Activated CD8-positive, alpha-beta memory T cell treated with anti-CD3 and anti-CD28 coated beads, Interleukin-2, amount 10 ng/mL, durations not matched to agents 7 days and 5 days (primary cell): ENCODE results near the gene MGAT5. TPM values are rescaled to one million over a fixed set of nuclear protein-coding genes. Genes with fewer than 3 reads are reported as not detected.
A peak's percentile ranks its signal among the peaks of the same experiment; 100 is the strongest.

Experiments used
- ATAC-seq: fragments of 150-1000 bp; cut with Tn5 transposase; one replicate; pipeline ENCODE4 v1.10.0; 2021; ENCODE audit warnings: moderate library complexity
- CTCF ChIA-PET: fragments of 350-600 bp; sonication (Branson Sonifier 250); formaldehyde crosslinking; loops from one replicate; lab custom pipeline; 2021; ENCODE audit warnings: antibody characterized with exemption; lab: Charles Lee
- DNase-seq: peaks from one replicate; pipeline ENCODE4 v3.0.0-alpha.2; 2020
- H3K27ac Mint-ChIP-seq: one replicate; pipeline ENCODE4 v1.8.0; 2021; ENCODE audit warnings: mild to moderate bottlenecking, mixed read lengths
- H3K27me3 Mint-ChIP-seq: one replicate; pipeline ENCODE4 v1.8.0; 2021; ENCODE audit warnings: mixed read lengths
- H3K36me3 Mint-ChIP-seq: one replicate; pipeline ENCODE4 v1.8.0; 2021; ENCODE audit warnings: mild to moderate bottlenecking, mixed read lengths
- H3K4me1 Mint-ChIP-seq: one replicate; pipeline ENCODE4 v1.8.0; 2021; ENCODE audit warnings: mixed read lengths
- H3K4me3 Mint-ChIP-seq: one replicate; pipeline ENCODE4 v1.8.0; 2021; ENCODE audit warnings: mild to moderate bottlenecking, moderate library complexity, mixed read lengths
- H3K9me3 Mint-ChIP-seq: one replicate; pipeline ENCODE4 v1.8.0; 2022; ENCODE audit warnings: low read depth, mixed read lengths
- total RNA-seq, 2 experiments: library from RNA; stranded (reverse); gene quantifications; one replicate each; pipeline ENCODE4 v1.2.3, GENCODE V29; 2021

The MGAT5 gene
- total RNA-seq, 2 experiments from 2014 or later, result 40.3 to 43.6 TPM

DNA sequence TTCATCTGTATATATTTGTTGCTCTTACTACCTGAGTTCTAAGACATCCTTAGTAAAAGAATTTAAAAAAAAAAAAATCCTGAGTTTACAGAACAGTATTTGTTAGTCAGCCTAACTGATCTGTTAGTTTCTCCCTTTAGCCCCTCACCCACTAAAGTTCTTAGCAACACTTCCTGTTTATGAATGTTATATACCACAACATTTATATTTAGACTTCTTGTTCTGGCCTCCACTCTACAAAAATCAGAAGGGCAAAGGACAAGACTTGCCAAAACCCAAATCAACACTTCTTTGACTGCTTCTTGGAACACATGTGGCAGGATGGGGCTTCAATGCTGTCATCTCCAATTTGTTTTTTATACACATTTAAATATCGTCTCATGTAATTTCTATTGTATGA is 71.1 kb downstream of the MGAT5 start:
- CTCF ChIA-PET, result interaction anchor here (1.0 kb wide), 1 partner anchor 41 kb away, joined by 3 read pairs; no protein-coding TSS in a partner anchor
- Mint-ChIP-seq H3K36me3 (peaks cover 27% of the 10 kb centered on the region), H3K27me3 (no peaks in the 10 kb centered on the region), H3K9me3 (peaks cover 3% of the 10 kb centered on the region), H3K4me3 (no peak overlapping the region), H3K4me1 (peaks cover 61% of the 10 kb centered on the region), H3K27ac (peak overlapping the region; percentile 50)
- DNase-seq (no peak), ATAC-seq (peak; percentile 73)

DNA sequence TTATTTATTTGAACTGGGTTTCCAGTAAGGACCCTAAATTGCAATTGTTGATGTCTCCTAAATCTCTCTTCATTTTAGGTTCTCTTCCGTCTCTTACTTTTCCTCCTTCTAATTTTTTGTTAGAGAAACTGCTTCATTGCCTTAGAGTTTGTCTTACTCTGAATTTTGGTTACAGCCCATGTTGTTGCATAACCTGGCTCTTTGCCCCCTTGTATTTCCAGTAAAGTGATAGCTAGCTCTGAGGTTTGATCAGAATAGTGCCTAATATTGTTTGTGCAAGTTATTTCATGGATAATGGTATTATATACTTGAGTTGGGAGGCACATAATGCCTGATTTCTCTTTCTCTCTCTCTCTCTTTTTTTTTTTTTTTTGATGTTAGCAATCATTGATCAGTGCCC is 71.8 kb downstream of the MGAT5 start:
- no peak for ATAC-seq
- Mint-ChIP-seq H3K27ac (peak overlapping the region; percentile 31), H3K4me3 (no peak overlapping the region), H3K9me3 (peaks cover 3% of the 10 kb centered on the region), H3K27me3 (no peaks in the 10 kb centered on the region), H3K4me1 (peaks cover 54% of the 10 kb centered on the region), H3K36me3 (peaks cover 26% of the 10 kb centered on the region)
- CTCF ChIA-PET, result no interaction called here
- no peak for DNase-seq

DNA sequence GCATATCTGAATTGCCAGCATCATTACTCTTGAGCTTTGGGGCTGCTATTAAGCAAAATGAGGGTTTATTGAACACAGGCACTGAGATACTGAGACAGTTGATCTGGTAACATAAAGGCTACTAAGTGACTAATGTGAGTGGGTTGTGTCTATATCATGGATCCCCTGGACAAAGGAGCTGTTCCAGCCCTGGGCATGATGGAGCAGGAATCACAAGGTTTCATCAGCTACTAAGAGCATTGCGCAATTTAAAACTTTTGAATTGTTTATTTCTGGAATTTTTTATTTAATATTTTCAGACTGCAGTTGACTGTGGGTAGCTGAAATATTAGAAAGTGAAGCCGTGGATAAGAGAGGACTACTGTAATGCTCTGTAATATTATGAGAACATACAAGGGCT is 73.5 kb downstream of the MGAT5 start:
- CTCF ChIA-PET, result interaction anchor here (1.1 kb wide), 1 partner anchor 20 kb away, joined by 3 read pairs; no protein-coding TSS in a partner anchor
- ATAC-seq (no peak), DNase-seq (no peak)
- Mint-ChIP-seq H3K27ac (no peak overlapping the region), H3K4me1 (peaks cover 37% of the 10 kb centered on the region), H3K36me3 (peaks cover 32% of the 10 kb centered on the region), H3K4me3 (no peak overlapping the region), H3K27me3 (no peaks in the 10 kb centered on the region), H3K9me3 (peaks cover 3% of the 10 kb centered on the region)

DNA sequence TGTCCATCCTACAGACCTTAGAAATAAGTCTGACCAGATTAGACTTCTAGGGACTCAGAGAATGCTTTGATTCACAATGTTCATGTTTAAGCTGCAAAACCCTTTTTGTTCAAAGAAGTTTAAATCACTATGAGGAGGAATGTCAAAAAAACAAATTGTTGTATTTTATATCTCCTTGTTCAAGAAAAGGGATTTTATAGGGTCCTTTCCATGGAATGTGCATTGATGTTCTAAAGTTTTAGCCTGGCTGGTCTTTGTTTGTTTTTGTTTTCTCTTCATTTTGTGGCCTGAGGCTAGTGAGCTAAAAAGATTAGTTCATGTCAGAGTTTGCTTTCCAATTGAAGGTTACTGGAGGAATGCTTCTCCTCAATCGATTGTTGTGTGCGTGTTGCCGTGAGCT is 77.2 kb downstream of the MGAT5 start:
- no peak overlapping the region for H3K27ac Mint-ChIP-seq
- CTCF ChIA-PET, result interaction anchor here (1.6 kb wide), 1 partner anchor 86 kb away, joined by 5 read pairs; no protein-coding TSS in a partner anchor
- DNase-seq, result no peak
- ATAC-seq, result no peak
- peaks cover 29% of the 10 kb centered on the region for H3K36me3 Mint-ChIP-seq
- H3K4me1 Mint-ChIP-seq, result peaks cover 2% of the 10 kb centered on the region
- no peaks in the 10 kb centered on the region for H3K27me3 Mint-ChIP-seq
- no peak overlapping the region for H3K4me3 Mint-ChIP-seq
- H3K9me3 Mint-ChIP-seq, result peaks cover 3% of the 10 kb centered on the region

DNA sequence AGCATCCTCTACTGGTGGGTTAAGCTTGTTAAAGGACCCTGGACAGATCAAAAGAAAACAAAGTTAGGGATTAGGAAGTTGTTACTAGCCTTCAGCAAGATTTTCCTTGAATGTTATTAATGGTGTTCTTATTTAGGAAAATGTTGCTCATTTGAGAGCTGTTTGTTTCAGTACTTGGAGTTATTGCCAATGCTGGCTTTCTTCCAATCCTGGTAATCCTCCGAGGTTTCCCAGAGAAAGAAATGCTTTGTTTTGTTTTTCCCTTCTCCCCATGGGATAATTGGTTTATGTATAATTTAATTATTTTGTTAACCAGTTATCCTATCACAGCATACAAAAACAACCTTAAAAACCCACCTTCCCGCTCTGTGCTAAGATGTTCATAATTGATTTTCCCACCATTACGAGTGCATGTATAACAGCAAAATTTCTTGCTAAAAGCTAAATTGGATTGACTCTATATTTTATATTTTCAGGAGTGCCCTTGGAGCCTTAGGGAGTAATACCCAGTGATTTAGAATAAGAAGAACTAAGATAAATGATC is 79.8 kb downstream of the MGAT5 start:
- Mint-ChIP-seq H3K27me3 (no peaks in the 10 kb centered on the region), H3K36me3 (peaks cover 22% of the 10 kb centered on the region), H3K27ac (no peak overlapping the region), H3K4me1 (peaks cover 2% of the 10 kb centered on the region), H3K9me3 (no peaks in the 10 kb centered on the region), H3K4me3 (no peak overlapping the region)
- DNase-seq, result no peak
- CTCF ChIA-PET, result no interaction called here
- no peak for ATAC-seq

DNA sequence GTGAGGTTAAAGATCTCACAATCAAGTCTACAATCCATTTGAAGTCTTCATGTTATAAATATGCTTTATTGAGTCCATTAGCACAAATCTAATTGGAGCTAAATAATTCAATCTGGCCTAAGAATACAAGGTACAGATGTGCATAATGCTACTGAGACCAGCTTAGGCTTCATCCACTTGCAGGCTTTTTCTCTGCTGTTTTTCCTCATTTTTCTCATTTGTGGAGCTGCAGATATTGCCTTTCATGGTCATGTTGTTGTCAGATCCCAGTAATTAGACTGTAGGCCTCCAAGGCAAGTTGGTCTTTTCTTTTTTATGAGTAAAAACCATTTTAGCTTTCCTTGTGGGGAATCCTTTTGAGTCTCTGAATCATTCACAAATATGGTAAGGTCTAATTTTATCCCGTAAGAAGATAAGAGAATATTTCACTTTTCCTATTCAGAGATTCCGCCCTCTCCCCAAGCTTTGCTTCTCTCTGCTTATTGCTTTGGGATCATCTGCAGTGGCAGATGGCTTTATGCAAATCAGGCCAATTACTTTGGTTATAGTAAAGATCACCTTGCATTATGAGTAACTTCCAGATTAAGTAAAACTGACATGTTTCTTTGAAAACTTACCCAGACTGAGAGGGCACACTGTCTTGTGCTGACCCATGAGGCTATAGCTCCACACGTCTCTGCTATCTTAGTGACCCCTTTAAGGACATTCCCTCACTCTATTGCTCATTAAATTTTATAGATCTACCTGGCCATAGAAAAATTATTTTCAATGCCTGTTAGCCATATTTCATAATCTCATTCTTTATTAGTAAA is 80.9 kb downstream of the MGAT5 start:
- no peak overlapping the region for H3K4me3 Mint-ChIP-seq
- no peak overlapping the region for H3K27ac Mint-ChIP-seq
- H3K9me3 Mint-ChIP-seq, result no peaks in the 10 kb centered on the region
- ATAC-seq (no peak), DNase-seq (no peak)
- CTCF ChIA-PET, result no interaction called here
- no peaks in the 10 kb centered on the region for H3K27me3 Mint-ChIP-seq
- H3K36me3 Mint-ChIP-seq, result peaks cover 20% of the 10 kb centered on the region
- peaks cover 2% of the 10 kb centered on the region for H3K4me1 Mint-ChIP-seq

DNA sequence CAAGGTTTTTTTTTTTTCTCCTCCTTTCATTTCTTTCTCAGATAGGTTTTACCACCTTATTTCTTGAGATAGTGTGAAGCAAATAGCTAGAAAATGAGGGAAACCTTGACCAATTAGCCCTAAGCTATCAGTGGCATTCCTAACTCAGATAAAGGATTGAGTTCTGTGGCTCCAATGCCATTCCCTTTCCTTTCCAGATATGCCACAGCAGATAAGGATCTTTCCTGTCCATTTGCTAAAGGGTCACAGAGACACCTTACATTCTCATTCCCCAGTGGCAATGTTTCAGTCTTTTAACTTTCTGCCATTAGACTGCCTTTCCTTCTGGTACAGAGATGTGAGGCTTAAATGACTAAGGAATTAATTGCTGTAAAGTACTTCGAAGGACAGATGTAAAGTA is 81.7 kb downstream of the MGAT5 start:
- no peak overlapping the region for H3K27ac Mint-ChIP-seq
- no peaks in the 10 kb centered on the region for H3K9me3 Mint-ChIP-seq
- peaks cover 2% of the 10 kb centered on the region for H3K4me1 Mint-ChIP-seq
- CTCF ChIA-PET, result no interaction called here
- H3K36me3 Mint-ChIP-seq, result peaks cover 22% of the 10 kb centered on the region
- H3K4me3 Mint-ChIP-seq, result no peak overlapping the region
- no peak for DNase-seq
- no peaks in the 10 kb centered on the region for H3K27me3 Mint-ChIP-seq
- ATAC-seq, result no peak

DNA sequence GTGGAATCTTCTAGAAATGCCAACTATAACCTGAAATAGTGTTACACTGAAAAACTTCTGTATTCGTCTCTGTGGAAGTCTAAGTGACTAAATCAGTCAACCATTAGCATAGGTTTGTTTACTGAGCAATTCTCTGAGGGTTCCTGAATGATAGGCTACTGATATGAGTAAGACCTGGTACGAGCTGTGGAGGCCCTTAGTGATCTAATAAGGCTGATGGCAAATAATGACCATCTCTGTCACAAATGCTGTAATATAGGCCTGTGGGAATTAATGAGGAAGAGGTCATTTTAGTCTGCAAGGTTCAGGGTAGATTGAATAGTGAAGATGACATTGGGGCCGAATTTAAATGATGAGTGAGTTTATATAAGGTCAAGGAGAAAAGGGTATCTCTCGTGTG is 82.5 kb downstream of the MGAT5 start:
- Mint-ChIP-seq H3K9me3 (no peaks in the 10 kb centered on the region), H3K4me1 (peaks cover 2% of the 10 kb centered on the region), H3K27ac (no peak overlapping the region), H3K36me3 (peaks cover 16% of the 10 kb centered on the region), H3K27me3 (no peaks in the 10 kb centered on the region), H3K4me3 (no peak overlapping the region)
- CTCF ChIA-PET, result interaction anchor here (1.1 kb wide), 1 partner anchor 10 kb away, joined by 3 read pairs; no protein-coding TSS in a partner anchor
- DNase-seq (no peak), ATAC-seq (no peak)

DNA sequence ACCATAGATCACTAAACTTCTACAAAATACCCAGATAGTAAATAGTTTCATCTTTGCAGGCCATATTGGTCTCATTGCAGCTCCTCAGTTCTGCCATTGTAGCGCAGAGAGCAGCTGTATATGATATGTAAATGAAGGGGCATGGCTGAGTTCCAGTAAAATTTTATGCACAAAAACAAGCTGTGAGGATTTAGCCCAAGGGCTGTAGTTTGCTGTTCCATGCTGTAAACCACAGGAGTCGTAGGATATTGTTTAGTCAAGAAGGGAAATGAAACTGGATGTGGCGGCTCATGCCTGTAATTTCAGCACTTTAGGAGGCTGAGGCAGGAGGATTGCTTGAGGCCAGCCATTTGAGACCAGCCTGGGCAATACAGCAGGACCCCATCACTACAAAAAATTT is 83.0 kb downstream of the MGAT5 start:
- Mint-ChIP-seq H3K4me1 (peaks cover 2% of the 10 kb centered on the region), H3K27me3 (no peaks in the 10 kb centered on the region), H3K9me3 (no peaks in the 10 kb centered on the region), H3K4me3 (no peak overlapping the region), H3K27ac (no peak overlapping the region), H3K36me3 (peaks cover 12% of the 10 kb centered on the region)
- DNase-seq (no peak), ATAC-seq (no peak)
- CTCF ChIA-PET, result interaction anchor here (1.1 kb wide), 1 partner anchor 10 kb away, joined by 3 read pairs; no protein-coding TSS in a partner anchor

DNA sequence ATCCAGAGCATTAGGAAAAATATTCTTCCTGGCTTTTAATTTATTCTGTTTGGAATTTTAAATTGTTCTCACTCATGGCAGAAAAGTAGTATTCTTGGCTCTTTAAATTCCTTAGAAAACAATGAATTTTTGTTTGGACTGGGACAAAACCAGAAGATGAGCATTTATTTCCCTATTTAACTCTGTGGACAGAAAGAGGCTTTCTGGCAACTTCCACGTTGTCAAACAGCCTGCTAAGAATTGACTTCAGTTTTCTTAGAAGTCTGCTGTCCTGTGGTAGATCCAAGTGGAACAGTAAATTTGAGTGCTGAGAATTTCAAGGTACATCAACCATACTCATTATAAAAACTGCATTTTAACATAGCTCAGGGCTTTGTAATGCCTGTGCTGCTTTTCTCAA is 83.8 kb downstream of the MGAT5 start:
- no peak overlapping the region for H3K4me3 Mint-ChIP-seq
- no peaks in the 10 kb centered on the region for H3K27me3 Mint-ChIP-seq
- DNase-seq, result no peak
- no peak overlapping the region for H3K27ac Mint-ChIP-seq
- H3K4me1 Mint-ChIP-seq, result peaks cover 2% of the 10 kb centered on the region
- H3K36me3 Mint-ChIP-seq, result peaks cover 14% of the 10 kb centered on the region
- H3K9me3 Mint-ChIP-seq, result no peaks in the 10 kb centered on the region
- CTCF ChIA-PET, result no interaction called here
- ATAC-seq, result no peak

DNA sequence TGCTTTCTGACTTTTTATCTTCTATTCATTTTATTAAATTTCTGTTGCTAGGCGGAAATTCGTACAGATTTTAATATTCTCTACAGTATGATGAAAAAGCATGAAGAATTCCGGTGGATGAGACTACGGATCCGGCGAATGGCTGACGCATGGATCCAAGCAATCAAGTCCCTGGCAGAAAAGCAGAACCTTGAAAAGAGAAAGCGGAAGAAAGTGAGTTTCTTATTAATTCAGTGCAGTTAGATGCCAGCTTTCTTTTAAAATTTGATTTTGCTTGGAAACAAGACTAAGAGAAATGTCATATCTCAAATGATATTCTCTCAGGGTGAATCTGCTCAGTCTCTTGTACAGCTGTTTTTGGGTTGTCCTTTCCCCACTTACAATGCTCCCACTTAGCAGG is 84.3 kb downstream of the MGAT5 start:
- peaks cover 18% of the 10 kb centered on the region for H3K36me3 Mint-ChIP-seq

DNA sequence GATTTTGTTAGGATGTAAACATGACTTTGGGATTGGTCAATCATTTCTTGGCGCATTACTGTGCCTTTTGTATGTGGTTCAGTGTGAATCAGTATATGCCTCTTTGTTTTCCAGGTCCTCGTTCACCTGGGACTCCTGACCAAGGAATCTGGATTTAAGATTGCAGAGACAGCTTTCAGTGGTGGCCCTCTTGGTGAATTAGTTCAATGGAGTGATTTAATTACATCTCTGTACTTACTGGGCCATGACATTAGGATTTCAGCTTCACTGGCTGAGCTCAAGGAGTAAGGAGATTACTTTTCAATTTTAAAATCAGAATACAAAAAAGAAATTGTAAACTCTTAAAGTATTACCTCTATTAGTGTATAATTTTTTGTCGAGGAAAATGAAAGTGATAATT is 87.6 kb downstream of the MGAT5 start:
- Mint-ChIP-seq H3K4me1 (peaks cover 2% of the 10 kb centered on the region), H3K27ac (no peak overlapping the region), H3K27me3 (no peaks in the 10 kb centered on the region), H3K9me3 (no peaks in the 10 kb centered on the region), H3K36me3 (peaks cover 31% of the 10 kb centered on the region), H3K4me3 (no peak overlapping the region)
- CTCF ChIA-PET, result interaction anchor here (1.6 kb wide), 1 partner anchor 70 kb away, joined by 3 read pairs; no protein-coding TSS in a partner anchor
- no peak for ATAC-seq
- no peak for DNase-seq

More for the DNA sequence above, 84.3 kb downstream of the MGAT5 start:
- H3K4me1 Mint-ChIP-seq, result peaks cover 2% of the 10 kb centered on the region
- ATAC-seq, result no peak
- DNase-seq, result no peak
- CTCF ChIA-PET, result no interaction called here
- no peaks in the 10 kb centered on the region for H3K27me3 Mint-ChIP-seq
- no peak overlapping the region for H3K27ac Mint-ChIP-seq
- H3K9me3 Mint-ChIP-seq, result no peaks in the 10 kb centered on the region
- no peak overlapping the region for H3K4me3 Mint-ChIP-seq

DNA sequence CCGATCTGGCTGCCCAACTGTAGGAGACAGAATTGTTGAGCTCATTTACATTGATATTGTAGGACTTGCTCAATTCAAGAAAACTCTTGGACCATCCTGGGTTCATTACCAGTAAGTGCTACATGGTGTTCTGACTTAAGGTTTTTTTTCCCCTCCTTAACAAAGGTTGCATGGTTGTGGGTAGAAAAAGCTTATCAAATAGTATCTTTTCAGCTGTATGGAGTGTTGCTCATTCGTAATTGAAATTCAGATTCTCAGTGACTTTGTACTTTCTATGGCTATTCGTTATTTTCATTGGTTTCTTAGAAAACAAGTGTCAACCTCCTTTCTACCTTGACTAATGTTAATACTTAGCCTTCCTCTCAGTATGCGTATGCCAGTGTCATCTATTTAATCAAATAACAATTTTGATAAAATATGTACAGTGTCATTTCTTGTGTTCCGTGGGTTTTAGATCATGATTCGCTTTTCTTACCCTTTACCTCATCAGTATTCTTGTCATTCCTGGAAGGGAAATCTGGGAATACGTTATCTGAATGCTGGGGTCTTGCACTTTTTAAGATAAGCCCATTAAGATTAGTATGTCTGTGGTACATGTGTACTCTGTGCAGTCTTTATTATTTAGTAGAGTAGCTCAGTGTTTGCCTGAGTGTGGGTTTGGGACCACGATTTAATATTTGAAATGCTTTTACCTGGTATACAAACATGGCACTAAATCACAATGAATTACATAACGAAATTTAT is 91.3 kb downstream of the MGAT5 start:
- CTCF ChIA-PET, result no interaction called here
- peaks cover 26% of the 10 kb centered on the region for H3K36me3 Mint-ChIP-seq
- DNase-seq (no peak), ATAC-seq (no peak)
- H3K9me3 Mint-ChIP-seq, result no peaks in the 10 kb centered on the region
- H3K4me3 Mint-ChIP-seq, result no peak overlapping the region
- peaks cover 8% of the 10 kb centered on the region for H3K4me1 Mint-ChIP-seq
- H3K27me3 Mint-ChIP-seq, result no peaks in the 10 kb centered on the region
- no peak overlapping the region for H3K27ac Mint-ChIP-seq
